GM23338 (cell line): ENCODE data around the gene MGAT2. TPM values are rescaled to one million over a fixed set of nuclear protein-coding genes. Genes with fewer than 3 reads are reported as not detected.
A peak's percentile ranks its signal among the peaks of the same experiment; 100 is the strongest.

ENCODE experiments used
- ATAC-seq: fragments of 200-7000 bp; cut with Tn5 transposase; 3 replicates; pipeline ENCODE4 v1.9.1; 2020
- DNase-seq: peaks from one replicate; pipeline ENCODE4 v3.0.0-alpha.2; 2015; ENCODE audit warnings: low spot score
- H2AFZ ChIP-seq: fragments of 200-600 bp; sonication (generic); 2 replicates; pipeline ENCODE4 v1.8.0; 2016; ENCODE audit warnings: antibody characterized with exemption, mild to moderate bottlenecking, moderate library complexity
- H3F3A ChIP-seq: fragments of 200-600 bp; sonication (generic); replicated peaks from 2 replicates; pipeline ENCODE4 v1.8.0; 2017; ENCODE audit warnings: antibody characterized with exemption, mixed run types, low read depth
- H3K27ac ChIP-seq: fragments of 200-600 bp; sonication (generic); 2 replicates; pipeline ENCODE4 v1.6.1; 2016; ENCODE audit warnings: low read depth
- H3K27me3 ChIP-seq: fragments of 200-600 bp; sonication (generic); 2 replicates; pipeline ENCODE4 v1.8.0; 2016; ENCODE audit warnings: mild to moderate bottlenecking, mixed run types, moderate library complexity; ENCODE audit not compliant: insufficient read depth
- H3K36me3 ChIP-seq: fragments of 200-600 bp; sonication (generic); 2 replicates; pipeline ENCODE4 v1.8.0; 2016; ENCODE audit warnings: mild to moderate bottlenecking; ENCODE audit not compliant: insufficient read depth
- H3K4me1 ChIP-seq: fragments of 200-600 bp; sonication (generic); 2 replicates; pipeline ENCODE4 v1.8.0; 2016; ENCODE audit warnings: mild to moderate bottlenecking, moderate library complexity; ENCODE audit not compliant: insufficient read depth
- H3K4me2 ChIP-seq: fragments of 200-600 bp; sonication (generic); 2 replicates; pipeline ENCODE4 v1.7.1; 2017; ENCODE audit warnings: mixed run types
- H3K4me3 ChIP-seq: fragments of 200-600 bp; sonication (generic); 2 replicates; pipeline ENCODE4 v1.6.1; 2016; ENCODE audit warnings: mixed run types
- H3K79me2 ChIP-seq: fragments of 200-600 bp; sonication (generic); replicated peaks from 2 replicates; pipeline ENCODE4 v1.8.0; 2017; ENCODE audit warnings: mild to moderate bottlenecking; ENCODE audit not compliant: insufficient read depth
- H3K9me2 ChIP-seq: fragments of 200-600 bp; sonication (generic); 2 replicates; pipeline ENCODE4 v1.8.0; 2017; ENCODE audit not compliant: insufficient read depth
- H4K20me1 ChIP-seq: fragments of 200-600 bp; sonication (generic); replicated peaks from 2 replicates; pipeline ENCODE4 v1.8.0; 2017; ENCODE audit warnings: mild to moderate bottlenecking; ENCODE audit not compliant: insufficient read depth
- H3K27ac Mint-ChIP-seq: 2 replicates; pipeline ENCODE4 v1.8.0; 2020; ENCODE audit warnings: inconsistent platforms, mild to moderate bottlenecking, moderate library complexity, mixed read lengths
- H3K27me3 Mint-ChIP-seq: 3 replicates; pipeline ENCODE4 v1.8.0; 2022; ENCODE audit warnings: low read depth, mild to moderate bottlenecking, moderate library complexity, mixed read lengths, inconsistent platforms; ENCODE audit not compliant: insufficient read depth, poor library complexity
- H3K36me3 Mint-ChIP-seq: 3 replicates; pipeline ENCODE4 v1.8.0; 2021; ENCODE audit warnings: low read depth, mild to moderate bottlenecking, inconsistent platforms, moderate library complexity, mixed read lengths
- H3K4me1 Mint-ChIP-seq: 3 replicates; pipeline ENCODE4 v1.8.0; 2020; ENCODE audit warnings: mild to moderate bottlenecking, inconsistent platforms, mixed read lengths
- H3K4me3 Mint-ChIP-seq: 3 replicates; pipeline ENCODE4 v1.8.0; 2021; ENCODE audit warnings: moderate library complexity, mild to moderate bottlenecking, inconsistent platforms, mixed read lengths
- H3K9me3 Mint-ChIP-seq: 3 replicates; pipeline ENCODE4 v1.8.0; 2020; ENCODE audit warnings: moderate library complexity, mild to moderate bottlenecking, inconsistent platforms, mixed read lengths
- CTCF ChIP-seq, 2 experiments: fragments of 200-600 bp in 1 of 2; sonication (generic) in 1 of 2; conservative IDR thresholded peaks; 2 replicates each; pipeline versions ENCODE4 v1.5.1 to v1.6.1; 2016 to 2017; ENCODE audit warnings: antibody characterized with exemption in 2 of 2, low read depth in 2 of 2, mild to moderate bottlenecking in 2 of 2, moderate library complexity in 1 of 2
- EZH2 ChIP-seq: fragments of 200-600 bp; sonication (generic); IDR thresholded peaks from one replicate; pipeline ENCODE4 v1.8.0; 2017; ENCODE audit warnings: antibody characterized with exemption, mild to moderate bottlenecking, low read depth; ENCODE audit not compliant: unreplicated experiment
- EZH2phosphoT487 ChIP-seq: fragments of 200-600 bp; sonication (generic); IDR thresholded peaks from one replicate; pipeline ENCODE4 v1.8.1; 2018; ENCODE audit warnings: antibody characterized with exemption; ENCODE audit not compliant: unreplicated experiment
- JUNB ChIP-seq: IDR thresholded peaks from one replicate; pipeline ENCODE4 v1.6.1; 2016; ENCODE audit warnings: antibody characterized with exemption; ENCODE audit not compliant: unreplicated experiment
- NANOG ChIP-seq: IDR thresholded peaks from 2 replicates; pipeline ENCODE4 v1.6.1; 2016; ENCODE audit warnings: antibody characterized with exemption, borderline replicate concordance
- POLR2AphosphoS5 ChIP-seq: IDR thresholded peaks from 2 replicates; pipeline ENCODE4 v1.6.1; 2016; ENCODE audit warnings: antibody characterized with exemption, low read depth
- STAT1 ChIP-seq: IDR thresholded peaks from one replicate; pipeline ENCODE4 v1.6.1; 2016; ENCODE audit warnings: antibody characterized with exemption; ENCODE audit not compliant: unreplicated experiment
- ZNF114 ChIP-seq: fragments of 250-450 bp; sonication (Bioruptor Pico); IDR thresholded peaks from 2 replicates; pipeline ENCODE4 v1.5.0; 2020; ENCODE audit warnings: mild to moderate bottlenecking, moderate library complexity
- ZNF462 ChIP-seq: fragments of 250-450 bp; sonication (Bioruptor Pico); IDR thresholded peaks from 2 replicates; pipeline ENCODE4 v1.5.0; 2020; ENCODE audit warnings: mild to moderate bottlenecking, moderate library complexity
- polyA plus RNA-seq: library from polyadenylated mRNA; unstranded; fragments of >200 nt; fragmentation: Nextera tagmentation; extraction: Ambion mirVana; gene quantifications from 2 replicates; pipeline ENCODE4 v1.2.1, GENCODE V29; 2016
- total RNA-seq: library from RNA; depleted of rRNA; stranded (reverse); fragments of >200 nt; shearing (Covaris generic); gene quantifications from 2 replicates; pipeline ENCODE4 v1.2.3, GENCODE V29; 2014
- TF ChIP-seq, protein P1 (sequence below): IDR thresholded peaks from 2 replicates; pipeline ENCODE4 v1.6.1; 2016; ENCODE audit warnings: antibody characterized with exemption

Gene MGAT2
- total and polyA plus RNA-seq, 2 experiments from 2014 or later = 10.1 to 31.6 TPM

GRCh38 chr14:49579841-49580240, 40.8 kb upstream of the MGAT2 start:
- H3F3A ChIP-seq = peaks cover 52% of the 10 kb centered on the region
- H3K36me3 ChIP-seq = peaks cover 38% of the 10 kb centered on the region
- Mint-ChIP-seq H3K4me1 (peaks cover 26% of the 10 kb centered on the region), H3K27me3 (peaks cover 29% of the 10 kb centered on the region), H3K4me3 (no peak overlapping the region), H3K9me3 (no peaks in the 10 kb centered on the region), H3K36me3 (peaks cover 56% of the 10 kb centered on the region), H3K27ac (0 out of 2 replicates have a peak overlapping the region, but pooled peaks have one; percentile 10)
- peaks cover 78% of the 10 kb centered on the region for H4K20me1 ChIP-seq
- no peak for TF ChIP-seq ZNF114 (CRISPR knock-in tag)
- TF ChIP-seq, protein P1, sequence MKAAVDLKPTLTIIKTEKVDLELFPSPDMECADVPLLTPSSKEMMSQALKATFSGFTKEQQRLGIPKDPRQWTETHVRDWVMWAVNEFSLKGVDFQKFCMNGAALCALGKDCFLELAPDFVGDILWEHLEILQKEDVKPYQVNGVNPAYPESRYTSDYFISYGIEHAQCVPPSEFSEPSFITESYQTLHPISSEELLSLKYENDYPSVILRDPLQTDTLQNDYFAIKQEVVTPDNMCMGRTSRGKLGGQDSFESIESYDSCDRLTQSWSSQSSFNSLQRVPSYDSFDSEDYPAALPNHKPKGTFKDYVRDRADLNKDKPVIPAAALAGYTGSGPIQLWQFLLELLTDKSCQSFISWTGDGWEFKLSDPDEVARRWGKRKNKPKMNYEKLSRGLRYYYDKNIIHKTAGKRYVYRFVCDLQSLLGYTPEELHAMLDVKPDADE = no peak
- no peak for TF ChIP-seq NANOG
- no peak for TF ChIP-seq CTCF (conservative IDR thresholded peaks at IDR 0.05; ENCODE audit: low read depth in 2 of 2)
- no peak; the same call in 1 of the 2 replicates for TF ChIP-seq POLR2AphosphoS5
- no peak for TF ChIP-seq STAT1
- no peak for TF ChIP-seq EZH2
- TF ChIP-seq EZH2phosphoT487 = no peak
- no peaks in the 10 kb centered on the region for H3K9me2 ChIP-seq
- no peak overlapping the region for H3K4me2 ChIP-seq
- no peak overlapping the region for H3K4me3 ChIP-seq
- DNase-seq (no peak), ATAC-seq (peak; percentile 6; the same call in 1 of the 3 replicates)
- H3K4me1 ChIP-seq = peaks cover 16% of the 10 kb centered on the region
- peak overlapping the region; percentile 89 for H3K27ac ChIP-seq
- H3K27me3 ChIP-seq = no peaks in the 10 kb centered on the region
- no peak overlapping the region for H2AFZ ChIP-seq
- H3K79me2 ChIP-seq = peaks cover 62% of the 10 kb centered on the region

- H3K36me3 Mint-ChIP-seq = peaks cover 70% of the 10 kb centered on the region
- Histone ChIP-seq H3K9me2 (no peaks in the 10 kb centered on the region), H3K4me3 (no peak overlapping the region), H3K36me3 (peaks cover 28% of the 10 kb centered on the region), H3K27me3 (no peaks in the 10 kb centered on the region), H3K4me1 (peaks cover 16% of the 10 kb centered on the region), H3F3A (peaks cover 43% of the 10 kb centered on the region), H2AFZ (no peak overlapping the region), H3K4me2 (peak overlapping the region; percentile 95), H4K20me1 (peaks cover 75% of the 10 kb centered on the region), H3K79me2 (peaks cover 76% of the 10 kb centered on the region), H3K27ac (peak overlapping the region; percentile 89)
- ATAC-seq (peak; percentile 5; the same call in 1 of the 3 replicates), DNase-seq (no peak)
- peak overlapping the region; percentile 94; the same call in 1 of the 3 replicates for H3K4me3 Mint-ChIP-seq
- peaks cover 10% of the 10 kb centered on the region; the same call in 2 of the 3 replicates for H3K9me3 Mint-ChIP-seq
- H3K4me1 Mint-ChIP-seq = peaks cover 26% of the 10 kb centered on the region
- peak overlapping the region; percentile 57 for H3K27ac Mint-ChIP-seq
- peaks cover 43% of the 10 kb centered on the region for H3K27me3 Mint-ChIP-seq
- TF ChIP-seq ZNF462 (CRISPR knock-in tag) (no peak), JUNB (no peak), ZNF114 (CRISPR knock-in tag) (no peak), NANOG (no peak)
Measured at GRCh38 chr14:49581209-49582112, 39.1 kb upstream of the MGAT2 start.
